ENCODE results near the gene MSMP. TPM values are rescaled to one million over a fixed set of nuclear protein-coding genes. Genes with fewer than 3 reads are reported as not detected.

Gene MSMP, protein sequence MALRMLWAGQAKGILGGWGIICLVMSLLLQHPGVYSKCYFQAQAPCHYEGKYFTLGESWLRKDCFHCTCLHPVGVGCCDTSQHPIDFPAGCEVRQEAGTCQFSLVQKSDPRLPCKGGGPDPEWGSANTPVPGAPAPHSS
- total RNA-seq, result 60.9 and 61.5 TPM in 2 replicates

- peak; percentile 43 to 87 for DNase-seq (ENCODE audit: low read depth in 2 of 2)
These were observed at the start of gene MSMP for GRCh38 chr9:35754264-35754663. TSS of gene MSMP (minus strand) at chr9:35754276. CDS start at chr9:35754129, 147 bp downstream.

DNA sequence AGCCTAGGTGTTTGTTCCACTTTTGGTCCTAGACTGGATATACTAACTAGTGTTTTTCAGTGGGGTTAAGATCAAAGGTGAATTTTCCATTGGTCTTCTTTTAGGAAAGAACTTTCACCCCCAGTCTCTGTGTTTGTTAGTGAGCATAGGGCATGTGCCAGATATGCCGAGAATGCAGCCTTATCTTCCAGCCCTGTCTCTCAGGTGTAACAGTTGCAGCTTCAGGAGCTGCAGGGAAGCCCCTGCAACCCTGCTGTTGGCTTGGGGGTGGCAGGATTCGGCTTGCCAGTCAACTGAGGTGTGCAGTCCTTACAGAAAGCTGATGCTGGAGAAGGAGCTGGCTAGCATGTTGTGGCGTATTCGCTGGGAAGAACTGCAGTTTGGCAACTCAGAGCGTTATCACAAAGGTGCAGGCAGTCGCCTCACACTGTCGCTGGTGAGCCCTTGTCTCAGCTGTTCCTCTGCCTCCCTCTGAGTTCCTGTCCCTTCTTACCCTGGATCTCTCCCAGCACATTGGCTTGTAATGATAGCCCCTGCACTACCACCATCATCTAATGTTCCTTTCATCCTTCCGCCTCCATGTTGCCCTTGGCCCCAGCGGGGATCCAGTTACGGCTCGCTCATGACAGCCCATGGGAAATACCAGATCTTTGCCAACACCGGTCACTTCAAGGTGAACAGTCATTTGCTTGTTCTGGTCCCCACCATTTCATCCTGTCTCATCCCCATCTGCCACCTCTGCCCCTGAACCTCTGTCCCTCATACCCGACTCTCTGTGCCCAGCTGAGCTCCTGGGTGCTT lies 47.5 kb upstream of the MSMP start:
- DNase-seq (ENCODE audit: low read depth in 2 of 2), result no peak

DNA sequence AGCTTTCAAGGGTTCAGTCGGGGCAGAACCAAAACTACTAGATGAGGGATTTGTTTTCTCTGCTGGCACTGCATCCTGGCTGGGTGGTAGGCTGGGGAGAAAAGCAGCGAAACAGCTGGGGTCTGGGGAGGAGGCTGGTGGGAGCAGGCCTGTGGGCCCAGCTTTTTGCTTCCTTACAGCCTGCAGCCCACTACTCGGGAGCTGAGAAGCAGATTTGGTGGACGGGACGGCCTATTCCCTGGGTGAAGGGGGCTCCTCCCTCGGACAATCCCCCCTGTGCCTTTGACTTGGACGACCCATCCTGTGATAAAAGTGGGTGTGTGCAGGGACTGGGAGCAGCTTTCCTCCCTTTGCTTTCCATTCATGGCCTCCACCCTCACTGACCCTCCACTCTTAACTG lies 46.5 kb upstream of the MSMP start:
- DNase-seq (ENCODE audit: low read depth in 2 of 2), result no peak

DNA sequence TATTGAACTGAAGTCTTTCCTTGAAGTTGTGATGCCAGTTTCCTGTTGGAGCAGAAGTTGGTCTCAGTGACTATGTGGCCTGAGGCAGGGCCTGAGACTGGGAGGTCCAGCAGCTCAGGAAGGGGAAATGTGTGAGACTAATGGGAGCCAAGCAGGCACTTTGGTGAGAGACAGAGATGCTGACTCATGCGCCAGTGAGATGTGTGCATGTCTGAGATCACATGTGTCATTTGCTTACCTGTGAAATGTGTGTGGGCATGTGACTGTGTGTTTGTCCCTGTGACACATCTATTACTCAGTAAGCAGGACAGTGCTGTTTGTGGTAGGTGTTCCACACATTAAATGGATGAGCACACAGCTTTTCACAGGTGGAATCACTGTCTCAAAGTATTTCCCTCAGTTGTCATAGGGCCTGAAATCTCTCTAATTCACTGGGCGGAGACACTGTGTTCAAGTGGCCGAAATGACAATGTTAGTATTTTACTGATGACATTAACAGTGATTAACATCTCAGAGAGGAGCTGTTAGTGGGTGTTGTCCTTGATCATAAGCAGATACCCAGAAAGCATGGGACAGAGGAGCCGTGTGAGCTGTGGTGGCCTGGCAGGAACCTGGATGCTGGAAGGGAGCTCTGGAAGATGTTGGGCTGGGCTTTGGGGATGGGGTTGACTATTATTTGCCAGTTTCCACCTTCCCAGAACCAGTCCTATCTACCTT lies 44.7 kb upstream of the MSMP start:
- DNase-seq (ENCODE audit: low read depth in 2 of 2), result peak; percentile 51 to 89

DNA sequence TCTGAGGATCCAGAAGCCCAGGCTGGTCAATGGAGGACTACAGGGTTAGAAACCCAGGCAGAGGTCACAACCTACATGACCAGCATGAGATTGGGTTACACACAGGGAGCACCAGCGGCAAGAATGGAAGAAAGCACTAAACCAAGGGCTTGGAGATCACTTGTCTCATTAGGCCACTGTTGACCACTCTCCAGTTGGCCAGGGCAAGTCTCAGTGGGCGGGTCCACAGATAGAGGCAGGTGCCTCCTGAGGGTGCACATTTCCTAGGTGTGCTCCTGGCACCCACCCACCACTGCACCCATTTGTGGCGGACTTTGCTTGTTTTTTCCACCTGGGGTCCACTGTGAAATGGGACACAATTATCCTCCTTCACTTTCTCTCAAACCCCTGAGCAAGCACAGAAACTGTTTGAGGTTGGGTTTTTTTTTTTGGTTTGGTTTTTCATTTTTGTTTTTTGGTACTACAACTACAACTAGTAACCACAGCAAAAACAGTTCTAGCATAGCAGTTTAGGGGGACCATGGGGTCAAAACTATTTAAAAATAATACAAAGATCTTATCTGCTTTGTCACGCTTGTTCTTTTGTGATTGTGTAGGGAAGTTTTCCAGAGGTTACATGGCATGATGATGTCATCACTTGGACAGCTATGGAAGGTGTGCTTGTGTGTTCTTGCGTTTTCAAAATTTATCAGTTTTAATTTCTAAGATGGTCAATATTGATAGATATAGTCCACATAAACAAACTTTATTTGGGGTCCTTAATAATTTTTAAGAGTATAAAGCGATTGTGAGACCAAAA lies 43.4 kb upstream of the MSMP start:
- DNase-seq (ENCODE audit: low read depth in 2 of 2), result peak; percentile 36 to 48

DNA sequence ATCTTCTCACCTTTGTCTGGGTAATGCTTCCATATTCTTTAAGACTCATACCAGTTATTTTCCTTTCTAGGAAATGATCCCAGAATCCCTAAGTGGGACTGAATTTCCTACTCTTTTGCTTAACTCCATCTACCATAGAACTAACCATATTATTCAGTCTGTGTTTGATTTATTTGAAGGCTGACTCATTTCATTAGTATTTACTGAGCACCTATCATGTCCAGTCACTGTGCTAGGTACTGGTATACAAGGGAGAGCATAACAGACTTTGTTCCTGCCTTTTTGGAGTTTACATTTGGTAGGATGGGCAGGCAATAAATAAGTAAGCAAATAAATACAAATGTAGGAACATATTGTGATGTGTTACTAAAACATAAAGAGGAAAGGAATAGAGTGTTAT lies 41.6 kb upstream of the MSMP start:
- no peak for DNase-seq (ENCODE audit: low read depth in 2 of 2)

- no peak for DNase-seq (ENCODE audit: low read depth in 2 of 2)
These were observed 39.4 kb upstream of the MSMP start for GRCh38 chr9:35793461-35793860.

DNA sequence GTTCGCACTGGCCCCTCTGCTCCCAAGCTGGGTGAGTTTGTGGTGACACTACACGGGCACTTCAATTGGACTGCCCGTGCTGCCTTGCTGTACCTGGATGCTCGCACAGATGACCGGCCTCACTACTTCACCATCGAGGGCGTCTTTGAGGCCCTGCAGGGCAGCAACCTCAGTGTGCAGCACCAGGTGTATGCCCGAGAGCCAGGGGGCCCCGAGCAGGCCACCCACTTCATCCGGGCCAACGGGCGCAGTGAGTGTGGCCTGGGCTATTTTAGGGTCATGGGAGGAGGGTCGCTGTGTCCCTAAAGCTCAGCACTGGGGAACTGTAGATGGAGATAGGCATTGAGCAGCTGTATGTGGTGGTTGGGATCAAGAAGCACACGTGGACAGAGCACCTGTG lies 38.8 kb upstream of the MSMP start:
- no peak for DNase-seq (ENCODE audit: low read depth in 2 of 2)

GRCh38 chr9:35792024-35792813 lies 38.1 kb upstream of the MSMP start:
- DNase-seq (ENCODE audit: low read depth in 2 of 2), result no peak

DNA sequence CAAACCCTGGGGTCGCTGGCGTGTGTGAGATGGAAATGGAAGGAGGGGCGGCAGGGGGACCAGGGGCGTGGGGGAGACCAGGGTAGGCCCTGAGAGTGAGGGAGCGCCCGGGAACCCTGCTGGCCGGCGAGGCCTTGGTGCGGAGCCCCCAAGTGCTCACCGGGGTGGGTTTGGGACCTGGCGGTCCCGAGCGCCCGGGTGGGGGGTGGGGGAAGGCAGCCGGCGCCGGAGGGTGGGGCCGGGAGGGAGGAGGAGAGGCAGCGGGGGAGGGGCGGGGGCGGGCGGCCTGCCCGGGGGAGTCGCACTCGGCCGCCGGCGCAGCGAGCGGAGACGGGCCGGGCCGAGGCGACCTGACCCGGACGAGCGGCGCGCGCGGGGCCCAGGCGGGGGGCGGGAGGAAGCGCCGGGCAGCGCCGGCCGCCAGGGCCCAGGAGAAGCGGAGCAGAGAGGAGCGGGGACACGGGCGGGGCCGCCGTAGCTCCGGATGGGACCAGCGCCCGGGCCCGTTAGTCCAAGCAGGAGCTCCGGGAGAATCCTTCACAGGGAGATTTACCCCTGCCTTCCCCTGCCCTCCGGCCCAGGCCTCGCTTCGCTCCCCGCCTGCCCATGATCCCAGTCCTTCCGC lies 37.3 kb upstream of the MSMP start, which contains the start of gene NPR2:
Gene NPR2, plus strand, starts transcription at position 295 of the 625 bp plus-strand sequence. CDS start 818 bp downstream, outside the sequence.
- DNase-seq (ENCODE audit: low read depth in 2 of 2), result peak; percentile 37 to 39

DNA sequence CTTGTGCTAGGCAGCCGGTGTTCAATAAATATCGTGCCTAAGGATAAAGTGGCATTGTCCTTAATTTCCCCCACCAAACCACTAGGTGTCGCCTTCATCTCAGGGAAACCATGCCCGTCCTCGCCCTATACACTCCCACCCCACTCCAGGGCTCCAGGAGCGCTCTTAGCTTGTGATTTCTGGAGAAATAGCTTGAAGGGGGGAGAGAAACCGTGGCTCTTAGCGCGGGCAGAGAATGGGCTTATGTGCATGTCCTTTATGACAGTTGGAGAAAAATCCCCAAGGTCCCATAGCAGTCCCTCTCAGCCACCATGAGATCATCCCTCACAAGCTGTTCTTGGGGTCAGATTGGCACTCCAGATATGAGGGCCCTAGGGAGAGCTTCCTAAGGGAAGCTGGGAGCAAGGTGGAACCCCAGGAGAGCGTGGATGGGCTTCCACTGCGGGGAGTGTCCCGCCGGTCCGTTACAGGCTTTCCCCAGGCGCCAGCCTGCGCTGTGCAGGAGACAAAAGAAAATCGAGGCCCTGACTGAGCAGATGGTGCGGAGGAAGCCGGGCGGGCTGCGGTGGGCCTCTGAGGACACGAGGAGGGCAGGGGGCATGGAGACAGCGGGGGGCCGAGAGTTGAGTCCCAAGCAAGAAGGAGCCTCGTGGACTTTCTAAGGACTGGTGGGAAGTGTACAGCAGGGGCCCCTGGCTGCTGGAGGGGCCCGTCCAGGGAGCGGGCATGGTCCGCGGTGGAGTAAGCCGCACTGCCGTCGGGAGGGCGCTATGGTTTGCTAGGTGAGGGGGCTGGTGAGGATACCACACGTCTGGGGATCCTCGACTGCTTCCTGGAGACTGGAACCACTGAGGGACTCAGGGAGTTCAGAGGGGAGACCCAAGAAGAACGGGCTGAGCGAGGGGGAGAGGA lies 36.6 kb upstream of the MSMP start:
- DNase-seq (ENCODE audit: low read depth in 2 of 2), result peak; percentile 86 to 88

GRCh38 chr9:35790025-35790384 lies 35.9 kb upstream of the MSMP start:
- no peak for DNase-seq (ENCODE audit: low read depth in 2 of 2)

DNA sequence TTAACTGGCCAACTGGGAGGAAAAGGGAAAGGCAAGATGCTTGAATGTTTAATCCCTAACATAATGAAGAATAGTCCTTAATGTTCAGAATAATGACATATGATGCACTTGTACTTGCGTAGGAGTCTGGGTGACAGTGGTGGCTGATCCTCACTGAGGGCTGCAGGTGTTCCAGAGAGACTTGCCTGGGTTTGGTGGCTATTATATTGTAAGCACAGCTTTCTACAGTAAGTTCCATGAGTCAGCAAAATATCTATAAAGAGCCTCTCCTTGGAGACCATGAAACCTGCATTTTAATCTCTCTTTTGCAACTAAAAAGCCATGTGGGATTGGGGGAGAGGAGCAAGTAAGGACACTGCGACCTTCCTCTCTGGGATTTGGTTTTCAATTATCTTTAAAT lies 35.5 kb upstream of the MSMP start:
- DNase-seq (ENCODE audit: low read depth in 2 of 2), result no peak

- DNase-seq (ENCODE audit: low read depth in 2 of 2), result no peak
These were observed 29.3 kb upstream of the MSMP start for GRCh38 chr9:35783418-35783817.

DNA sequence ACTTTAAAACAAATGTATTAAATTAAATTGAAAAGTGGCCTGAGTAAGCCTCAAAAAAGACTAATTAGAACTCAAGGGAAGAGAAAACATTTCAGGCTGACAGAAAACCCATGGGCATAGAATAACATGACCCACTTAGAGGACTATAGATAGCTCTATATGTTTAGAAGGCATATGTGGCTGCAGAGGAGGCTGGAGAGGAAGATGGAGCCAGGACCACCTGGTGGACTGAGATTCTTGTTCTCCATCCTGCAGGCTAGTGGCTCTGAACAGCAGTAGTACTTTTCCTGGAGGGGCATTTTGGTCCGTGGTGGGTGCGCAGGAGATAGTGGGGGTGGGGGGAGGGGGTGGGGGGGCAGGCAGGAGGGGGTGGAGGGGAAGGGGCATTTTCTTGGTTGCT lies 27.0 kb upstream of the MSMP start:
- no peak for DNase-seq (ENCODE audit: low read depth in 2 of 2)

DNA sequence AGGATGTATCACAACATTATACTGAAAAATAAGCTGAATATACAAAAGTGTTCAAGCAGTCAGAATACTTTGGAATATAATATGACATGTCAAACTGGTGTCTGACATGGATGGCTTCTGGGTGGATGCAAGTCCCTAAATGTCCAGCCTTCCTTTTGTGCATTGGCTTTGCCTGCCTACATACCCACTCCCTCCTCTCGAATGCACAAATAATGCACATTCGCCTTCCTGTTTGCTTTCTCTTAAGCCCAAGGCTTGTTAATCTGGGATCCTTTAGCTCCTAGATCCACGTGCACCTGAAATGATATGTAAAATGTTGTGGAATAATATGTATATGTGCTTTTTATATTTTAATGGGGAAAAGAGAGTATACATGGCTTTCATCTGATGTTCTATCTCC lies 24.4 kb upstream of the MSMP start:
- DNase-seq (ENCODE audit: low read depth in 2 of 2), result no peak

- no peak for DNase-seq (ENCODE audit: low read depth in 2 of 2)
These were observed 21.9 kb upstream of the MSMP start for GRCh38 chr9:35776018-35776417.

- peak in 1 of 2 donors; percentile 60 for DNase-seq (ENCODE audit: low read depth in 2 of 2)
These were observed 21.0 kb upstream of the MSMP start for GRCh38 chr9:35774907-35775635.

- no peak for DNase-seq (ENCODE audit: low read depth in 2 of 2)
These were observed 17.9 kb upstream of the MSMP start for GRCh38 chr9:35771943-35772342.

Measured in lung microvascular endothelial cell (primary cell).